Right atrium auricular region (tissue), 2 donors: Measurements from ENCODE around the gene NAPG. TPM values are rescaled to one million over a fixed set of nuclear protein-coding genes. Genes with fewer than 3 reads are reported as not detected.
"Not testable (repeated sequence)": the region's sequence is repeated elsewhere in the genome, so short reads cannot be mapped to it uniquely, and the experiment has no call there.

Experiments
- DNase-seq: peaks from one replicate; pipeline ENCODE4 v3.0.0-alpha.2; 2019; ENCODE audit warnings: low spot score
- H3K27ac ChIP-seq, 2 donors: fragments of 200-600 bp; sonication (generic); 1 replicate in 1 of 2; 2 replicates in 1 of 2; pipeline ENCODE4 v1.5.1; 2016 to 2019
- H3K27me3 ChIP-seq, 2 donors: fragments of 200-600 bp; sonication (generic); one replicate each; pipeline versions ENCODE4 v1.5.1 to v1.6.0; 2017 to 2019
- H3K36me3 ChIP-seq: fragments of 200-600 bp; sonication (generic); one replicate; pipeline ENCODE4 v1.5.1; 2016
- H3K4me1 ChIP-seq, 2 donors: fragments of 200-600 bp; sonication (generic); one replicate each; pipeline versions ENCODE4 v1.5.1 to v1.6.0; 2017 to 2019
- H3K4me3 ChIP-seq, 2 donors: fragments of 200-600 bp; sonication (generic); 1 replicate in 1 of 2; 2 replicates in 1 of 2; pipeline ENCODE4 v1.5.1; 2017 to 2019; ENCODE audit warnings: mild to moderate bottlenecking in 1 of 2, moderate library complexity in 1 of 2
- H3K9me3 ChIP-seq, 2 donors: fragments of 200-600 bp; sonication (generic); one replicate each; pipeline ENCODE4 v1.5.1; 2019
- total RNA-seq, 2 donors: library from RNA; depleted of rRNA; stranded (reverse); fragments of >200 nt; gene quantifications; one replicate each; pipeline ENCODE4 v1.1.0, GENCODE V29; 2016
- TF ChIP-seq, protein P1 (sequence below), 2 donors: fragments of 200-600 bp; sonication (generic); IDR thresholded peaks; one replicate each; pipeline ENCODE4 v1.5.1; 2019; ENCODE audit warnings: antibody characterized with exemption in 2 of 2

Gene NAPG
- total RNA-seq, 2 donors from 2014 or later: 39.0 to 43.5 TPM

DNA sequence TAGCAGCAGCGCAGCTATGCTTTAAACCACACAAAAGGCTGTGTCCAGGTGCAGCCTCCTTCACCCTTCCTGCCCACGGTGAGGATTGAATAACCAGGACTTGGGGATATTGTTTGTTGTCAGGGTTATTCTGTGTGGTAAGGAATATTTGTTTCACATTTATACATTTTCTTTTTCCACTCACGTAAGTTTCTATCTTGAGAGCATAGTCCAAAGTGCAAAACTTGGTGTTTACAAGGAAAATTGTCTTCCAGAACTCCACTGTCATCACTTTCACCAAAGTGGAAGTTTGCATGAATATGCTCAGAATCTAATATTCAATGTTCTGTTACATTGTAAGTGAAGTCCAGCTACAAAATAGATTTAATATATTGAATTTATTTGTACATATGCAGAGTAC, 26.4 kb downstream of the NAPG start:
- TF ChIP-seq, protein P1, sequence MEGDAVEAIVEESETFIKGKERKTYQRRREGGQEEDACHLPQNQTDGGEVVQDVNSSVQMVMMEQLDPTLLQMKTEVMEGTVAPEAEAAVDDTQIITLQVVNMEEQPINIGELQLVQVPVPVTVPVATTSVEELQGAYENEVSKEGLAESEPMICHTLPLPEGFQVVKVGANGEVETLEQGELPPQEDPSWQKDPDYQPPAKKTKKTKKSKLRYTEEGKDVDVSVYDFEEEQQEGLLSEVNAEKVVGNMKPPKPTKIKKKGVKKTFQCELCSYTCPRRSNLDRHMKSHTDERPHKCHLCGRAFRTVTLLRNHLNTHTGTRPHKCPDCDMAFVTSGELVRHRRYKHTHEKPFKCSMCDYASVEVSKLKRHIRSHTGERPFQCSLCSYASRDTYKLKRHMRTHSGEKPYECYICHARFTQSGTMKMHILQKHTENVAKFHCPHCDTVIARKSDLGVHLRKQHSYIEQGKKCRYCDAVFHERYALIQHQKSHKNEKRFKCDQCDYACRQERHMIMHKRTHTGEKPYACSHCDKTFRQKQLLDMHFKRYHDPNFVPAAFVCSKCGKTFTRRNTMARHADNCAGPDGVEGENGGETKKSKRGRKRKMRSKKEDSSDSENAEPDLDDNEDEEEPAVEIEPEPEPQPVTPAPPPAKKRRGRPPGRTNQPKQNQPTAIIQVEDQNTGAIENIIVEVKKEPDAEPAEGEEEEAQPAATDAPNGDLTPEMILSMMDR (IDR thresholded peaks at IDR 0.05): no peak
- H3K27me3 ChIP-seq: no peaks in the 10 kb centered on the region
- no peak overlapping the region for H3K27ac ChIP-seq
- DNase-seq: no peak
- no peaks in the 10 kb centered on the region for H3K9me3 ChIP-seq
- peaks cover 89% of the 10 kb centered on the region for H3K36me3 ChIP-seq
- H3K4me1 ChIP-seq: no peaks in the 10 kb centered on the region
- no peak overlapping the region for H3K4me3 ChIP-seq

DNA sequence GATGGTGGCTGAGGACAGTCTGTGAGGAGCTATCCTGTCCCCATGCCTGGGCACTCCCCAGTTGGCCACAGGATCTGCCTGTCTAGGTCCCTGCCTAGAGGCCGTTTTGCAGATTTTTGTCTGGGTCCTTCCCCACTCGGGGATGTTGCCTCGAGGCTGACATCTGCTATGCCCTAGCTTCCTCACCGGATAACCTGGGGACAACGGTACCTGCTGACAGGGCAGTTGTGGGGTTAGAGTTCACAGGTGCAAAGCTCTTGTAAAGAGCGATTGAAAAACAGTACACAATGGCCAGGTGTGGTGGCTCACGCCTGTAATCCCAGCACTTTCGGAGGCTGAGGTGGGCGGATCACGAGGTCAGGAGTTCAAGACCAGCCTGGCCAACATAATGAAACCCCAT, 30.4 kb downstream of the NAPG start:
- not testable (repeated sequence) for DNase-seq, H3K4me3 ChIP-seq, H3K27ac ChIP-seq, H3K9me3 ChIP-seq, H3K27me3 ChIP-seq
- H3K36me3 ChIP-seq: peaks cover 52% of the 10 kb centered on the region
- peaks cover 0 to 13% of the 10 kb centered on the region in 2 donors for H3K4me1 ChIP-seq

DNA sequence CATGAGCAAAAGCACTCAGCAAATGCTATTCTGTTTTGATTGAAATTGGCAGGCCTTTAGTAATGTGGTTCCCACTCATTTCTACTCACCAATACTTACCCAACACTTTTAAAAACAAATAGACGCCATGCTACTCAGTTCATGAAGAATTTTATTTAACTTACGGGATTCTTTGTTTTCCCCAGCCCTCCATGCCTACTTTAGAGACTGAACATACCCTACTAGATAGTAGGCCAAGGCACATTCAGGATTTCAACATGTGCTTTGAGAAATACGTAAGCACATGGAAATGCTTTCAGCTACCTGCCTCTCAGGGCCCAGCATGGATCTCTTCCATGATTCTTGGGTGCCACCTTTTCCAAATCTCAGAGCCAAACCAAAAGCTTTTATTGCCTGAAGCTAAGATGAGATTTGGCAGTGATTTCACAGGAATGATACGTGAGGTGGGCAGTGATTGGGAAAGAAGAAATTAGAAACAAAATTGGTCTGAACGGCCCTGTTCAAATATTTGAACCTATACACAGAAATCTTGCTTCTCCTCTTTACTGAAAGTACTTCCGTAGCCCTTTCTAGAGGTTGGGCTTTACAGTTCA, 31.4 kb downstream of the NAPG start:
- H3K9me3 ChIP-seq: no peaks in the 10 kb centered on the region
- H3K4me3 ChIP-seq: no peak overlapping the region
- TF ChIP-seq, protein P1 (IDR thresholded peaks at IDR 0.05): no peak
- peaks cover 0 to 13% of the 10 kb centered on the region in 2 donors for H3K4me1 ChIP-seq
- peaks cover 42% of the 10 kb centered on the region for H3K36me3 ChIP-seq
- H3K27me3 ChIP-seq: no peaks in the 10 kb centered on the region
- H3K27ac ChIP-seq: no peak overlapping the region
- DNase-seq: no peak

DNA sequence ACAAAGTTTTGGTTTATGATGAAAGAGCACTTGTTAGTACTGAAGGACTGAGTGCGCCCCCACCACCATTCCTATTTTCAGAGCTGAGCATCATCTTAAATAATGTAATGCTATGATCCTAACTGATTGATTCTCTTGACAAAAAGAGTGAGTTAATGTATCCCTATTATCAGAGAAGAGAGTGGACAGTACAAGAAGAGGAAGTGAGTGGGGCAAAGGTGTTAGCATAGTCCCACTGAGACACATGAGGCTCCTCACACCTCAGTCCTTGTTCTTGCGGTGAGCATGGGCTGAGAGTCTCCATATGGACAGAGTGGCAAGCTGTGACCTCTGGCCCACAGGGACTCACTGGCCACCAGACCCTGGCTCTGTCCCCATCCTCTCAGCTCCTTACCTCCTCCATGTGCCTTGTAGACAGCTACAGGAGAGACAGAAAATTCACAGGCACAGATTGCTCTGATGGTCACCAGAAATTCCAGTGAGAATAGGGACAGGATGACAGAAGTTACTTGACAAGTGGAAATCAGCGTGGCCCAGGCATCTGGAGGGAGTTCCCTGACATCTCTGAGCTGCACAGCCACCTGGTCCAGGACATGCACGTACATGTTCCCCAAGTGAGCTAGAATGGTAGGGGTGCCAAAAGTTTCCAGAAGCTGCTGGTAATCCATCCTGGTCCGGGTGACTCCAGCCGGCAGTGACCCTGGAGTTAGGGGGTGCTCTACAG, 32.6 kb downstream of the NAPG start:
- Histone ChIP-seq H3K4me3 (no peak overlapping the region), H3K9me3 (no peaks in the 10 kb centered on the region)
- no peak for DNase-seq

DNA sequence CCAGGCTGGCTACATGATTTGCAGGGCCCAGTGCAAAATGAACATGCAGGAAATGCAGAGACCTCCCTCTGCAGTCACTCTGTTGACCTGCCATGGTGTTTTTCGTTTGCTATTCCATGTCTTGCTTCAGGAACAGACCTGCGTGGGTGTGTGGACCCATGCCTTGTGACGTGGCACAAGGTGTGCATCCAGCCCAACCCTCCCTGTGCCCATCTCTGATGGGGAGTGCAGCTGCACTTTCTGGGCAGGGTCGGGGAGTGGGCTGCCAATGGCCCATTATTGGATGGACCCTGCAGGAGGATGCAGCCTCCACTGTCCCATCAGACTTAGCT, 33.1 kb downstream of the NAPG start:
- no peak for DNase-seq
- Histone ChIP-seq H3K9me3 (no peaks in the 10 kb centered on the region), H3K27ac (no peak overlapping the region), H3K27me3 (no peaks in the 10 kb centered on the region), H3K4me1 (peaks cover 0 to 16% of the 10 kb centered on the region in 2 donors), H3K4me3 (no peak overlapping the region), H3K36me3 (peaks cover 27% of the 10 kb centered on the region)
- TF ChIP-seq, protein P1 (IDR thresholded peaks at IDR 0.05): no peak

More for the DNA sequence above, 32.6 kb downstream of the NAPG start:
- peaks cover 32% of the 10 kb centered on the region for H3K36me3 ChIP-seq
- H3K4me1 ChIP-seq: peaks cover 0 to 16% of the 10 kb centered on the region in 2 donors
- TF ChIP-seq, protein P1 (IDR thresholded peaks at IDR 0.05): no peak
- H3K27me3 ChIP-seq: no peaks in the 10 kb centered on the region
- H3K27ac ChIP-seq: no peak overlapping the region

DNA sequence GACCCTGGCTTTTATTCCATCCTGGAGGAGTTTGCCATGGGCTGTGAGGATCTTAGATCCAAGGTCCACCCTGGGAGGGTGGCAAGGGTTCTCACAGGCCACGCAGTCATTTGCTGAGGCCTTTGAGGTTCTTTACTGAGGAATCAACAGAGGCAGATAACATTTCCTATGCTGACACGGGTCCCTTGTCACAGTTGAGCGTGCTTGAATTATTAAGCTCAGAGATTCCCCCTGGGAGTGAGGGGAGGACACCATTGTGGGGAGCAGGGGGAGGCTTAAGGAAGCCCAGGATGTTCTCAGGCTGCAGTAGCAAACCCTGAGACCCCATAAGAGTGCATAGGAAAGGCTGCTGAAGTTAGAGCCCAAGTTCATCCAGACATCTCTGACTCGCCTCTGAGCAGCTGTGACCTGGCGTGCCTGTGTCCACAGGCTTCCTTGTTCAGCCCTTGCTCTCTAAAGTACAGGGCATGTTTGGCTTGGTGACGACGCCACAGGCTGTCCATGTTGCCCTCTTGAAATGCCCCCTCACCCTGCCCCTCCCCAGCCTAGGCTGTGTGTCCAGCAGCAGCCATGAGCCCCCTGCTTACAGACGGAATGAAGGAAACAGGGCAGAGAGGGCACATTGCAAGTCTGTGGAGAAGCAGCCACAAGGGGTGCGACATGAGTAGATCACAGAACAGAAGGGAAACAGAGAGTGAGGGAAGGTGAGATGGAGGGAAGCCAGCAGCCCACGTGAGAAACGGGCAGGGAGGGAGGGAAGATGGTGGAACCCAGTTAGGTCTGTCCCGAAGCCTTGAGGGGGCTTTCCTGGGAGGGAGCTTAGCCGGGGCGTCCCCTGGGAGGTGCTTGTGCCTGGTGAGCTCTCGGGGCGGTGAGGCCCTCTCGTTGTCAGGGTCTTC, 34.0 kb downstream of the NAPG start:
- Histone ChIP-seq H3K36me3 (peaks cover 23% of the 10 kb centered on the region), H3K27me3 (no peaks in the 10 kb centered on the region), H3K4me1 (peaks cover 0 to 16% of the 10 kb centered on the region in 2 donors), H3K4me3 (peak overlapping the region; percentile 7 to 19), H3K27ac (peak overlapping the region in 1 of 2 donors; percentile 46), H3K9me3 (no peaks in the 10 kb centered on the region)
- TF ChIP-seq, protein P1 (IDR thresholded peaks at IDR 0.05): no peak
- no peak for DNase-seq
